Hematopoietic multipotent progenitor cell treated with erythropoietin and hydrocortisone succinate and interleukin-3 and kit ligand, for 17 days (in vitro differentiated cells): Measurements from ENCODE around the gene PSMD1.
"Not testable (repeated sequence)": the region's sequence is repeated elsewhere in the genome, so short reads cannot be mapped to it uniquely, and the experiment has no call there.

ENCODE experiments used
- DNase-seq: peaks from one replicate; pipeline ENCODE4 v3.0.0-alpha.2; 2015; ENCODE audit warnings: low spot score

PSMD1 gene

DNA sequence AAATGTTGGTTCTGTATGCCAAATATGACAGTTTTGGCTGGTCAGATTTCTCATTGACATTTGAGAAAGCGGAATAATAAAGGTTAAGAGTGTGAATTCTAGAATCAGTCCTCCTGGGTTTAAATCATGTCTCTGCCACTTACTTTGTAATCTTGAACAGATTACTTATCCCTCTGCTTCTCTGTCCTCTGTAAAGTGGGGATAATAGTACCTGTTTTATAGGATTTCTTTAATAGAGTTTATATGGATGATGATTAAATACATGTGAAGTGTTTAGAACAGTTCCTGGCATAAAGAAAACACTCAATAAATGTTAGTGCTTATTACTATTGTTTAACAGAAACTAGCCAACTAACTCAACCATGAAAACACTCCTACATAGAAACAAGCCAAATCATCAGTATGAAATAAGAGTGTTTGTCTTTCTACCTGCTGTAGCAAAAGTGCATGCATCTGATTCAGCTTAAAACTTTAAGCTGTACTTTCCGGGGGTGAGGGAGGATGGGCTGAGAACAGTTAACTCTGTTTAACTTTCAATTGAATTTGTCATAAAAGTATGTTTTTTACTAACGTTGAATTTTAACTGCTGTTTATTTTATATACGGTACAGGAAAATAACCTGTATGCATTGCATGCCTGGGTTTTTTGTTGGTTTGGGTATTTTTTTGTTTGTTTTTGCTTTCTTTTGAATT, 61.4 kb downstream of the PSMD1 start:
- no peak for DNase-seq

DNA sequence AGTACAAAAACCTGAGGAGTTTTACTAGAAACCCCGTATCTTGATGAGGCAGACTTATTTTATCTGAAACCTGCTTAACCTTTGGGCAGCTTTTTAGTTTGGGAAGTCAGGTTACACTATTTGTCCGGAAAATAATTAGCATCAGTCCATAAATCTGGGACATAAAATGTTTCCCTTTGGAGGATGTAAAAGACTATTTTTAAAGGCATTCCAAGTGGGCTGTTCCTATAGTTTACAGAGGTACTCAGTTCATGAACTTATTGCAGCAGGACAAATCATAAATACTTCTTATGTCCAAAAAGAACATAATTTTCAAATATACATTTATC, 61.9 kb downstream of the PSMD1 start:
- no peak for DNase-seq

DNA sequence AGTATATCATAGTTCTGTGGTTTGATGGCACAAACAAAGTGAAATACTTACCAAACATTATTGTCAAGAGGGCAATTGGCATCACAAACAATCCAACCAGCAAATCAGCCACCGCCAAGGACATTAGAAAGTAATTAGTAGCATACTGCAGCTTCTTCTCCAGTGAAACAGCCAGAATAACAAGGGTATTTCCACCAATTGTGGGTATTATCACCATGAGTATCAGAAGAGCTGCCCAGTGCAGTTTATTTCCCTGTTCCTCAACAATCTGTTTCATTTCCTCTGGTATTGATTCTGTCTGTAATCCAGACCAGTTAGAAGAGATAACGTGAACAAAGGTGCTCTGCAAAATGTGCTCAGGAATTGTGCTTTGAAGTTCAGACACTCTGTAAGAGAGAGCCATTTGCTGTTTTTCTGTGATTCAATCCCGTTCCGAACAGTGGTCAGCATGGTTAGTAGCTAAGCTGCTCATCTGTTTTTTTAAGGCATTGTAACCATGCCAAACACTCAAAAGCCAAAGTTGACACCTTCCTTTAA, 66.8 kb downstream of the PSMD1 start:
- DNase-seq, result no peak

GRCh38 chr2:231124838-231125568, 68.3 kb downstream of the PSMD1 start, which contains the start of gene HTR2B:
Gene HTR2B (minus strand): TSS chr2:231125042. CDS start chr2:231123764, 1,278 bp downstream.
- no peak for DNase-seq

GRCh38 chr2:231126123-231126522, 69.5 kb downstream of the PSMD1 start:
- no peak for DNase-seq

DNA sequence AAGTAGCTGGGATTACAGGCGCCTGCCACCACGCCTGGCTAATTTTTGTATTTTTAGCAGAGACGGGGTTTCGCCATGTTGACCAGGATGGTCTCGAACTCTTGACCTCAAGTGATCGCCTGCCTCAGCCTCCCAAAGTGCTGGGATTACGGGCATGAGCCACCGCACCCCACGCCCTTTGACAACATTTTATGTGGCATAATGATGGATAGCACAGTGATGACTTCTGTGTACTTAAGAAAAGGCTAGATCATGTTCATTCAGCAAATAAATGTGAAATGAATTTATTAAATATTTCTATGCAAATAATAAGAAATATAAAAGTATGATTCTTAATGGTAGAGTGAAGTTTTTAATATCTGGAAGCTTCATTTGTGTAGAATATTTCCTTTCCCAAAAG, 70.8 kb downstream of the PSMD1 start:
- DNase-seq, result no peak

DNA sequence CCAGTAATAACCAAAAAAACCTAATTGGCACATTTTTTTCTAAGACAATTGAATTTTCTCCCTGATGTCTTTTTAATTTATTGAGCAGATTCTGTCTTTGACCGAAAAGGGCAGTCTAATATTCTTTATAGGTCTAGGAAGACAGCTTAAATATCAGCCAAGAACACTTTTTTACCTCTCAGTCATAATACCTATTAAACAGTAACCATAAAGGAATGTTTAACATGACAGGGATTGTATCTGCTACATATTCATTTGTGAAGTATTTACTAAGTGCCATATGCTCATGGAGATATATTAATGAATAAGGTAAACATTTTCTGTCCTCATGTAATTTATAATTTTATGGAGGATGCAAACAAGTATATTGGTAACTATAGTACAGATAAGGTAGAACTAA, 71.3 kb downstream of the PSMD1 start:
- DNase-seq, result no peak

DNA sequence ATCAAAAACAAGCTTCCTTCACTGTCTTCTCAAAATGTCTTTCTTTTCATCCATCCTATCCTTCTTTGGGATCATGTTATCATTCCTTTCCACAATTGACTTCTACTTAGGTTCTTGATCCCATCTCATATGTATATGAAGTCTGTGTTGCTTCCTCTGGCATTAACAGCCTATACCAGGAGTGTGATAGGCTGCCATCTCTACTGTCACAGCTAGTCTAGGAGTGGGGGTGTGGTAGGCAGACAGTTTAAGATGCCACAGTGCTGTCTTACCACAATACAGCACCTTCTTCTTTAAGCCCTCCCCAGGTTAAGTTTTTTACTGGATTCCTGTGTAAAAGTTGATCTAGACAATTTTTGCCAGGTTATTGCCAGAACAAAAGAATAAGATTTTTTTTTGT, 71.9 kb downstream of the PSMD1 start:
- DNase-seq, result no peak

- no peak for DNase-seq
Observed at GRCh38 chr2:231129216-231129615, 72.5 kb downstream of the PSMD1 start.

GRCh38 chr2:231130336-231131056, 73.8 kb downstream of the PSMD1 start:
- DNase-seq, result no peak

- DNase-seq, result no peak
Observed at GRCh38 chr2:231132129-231132528, 75.5 kb downstream of the PSMD1 start.

DNA sequence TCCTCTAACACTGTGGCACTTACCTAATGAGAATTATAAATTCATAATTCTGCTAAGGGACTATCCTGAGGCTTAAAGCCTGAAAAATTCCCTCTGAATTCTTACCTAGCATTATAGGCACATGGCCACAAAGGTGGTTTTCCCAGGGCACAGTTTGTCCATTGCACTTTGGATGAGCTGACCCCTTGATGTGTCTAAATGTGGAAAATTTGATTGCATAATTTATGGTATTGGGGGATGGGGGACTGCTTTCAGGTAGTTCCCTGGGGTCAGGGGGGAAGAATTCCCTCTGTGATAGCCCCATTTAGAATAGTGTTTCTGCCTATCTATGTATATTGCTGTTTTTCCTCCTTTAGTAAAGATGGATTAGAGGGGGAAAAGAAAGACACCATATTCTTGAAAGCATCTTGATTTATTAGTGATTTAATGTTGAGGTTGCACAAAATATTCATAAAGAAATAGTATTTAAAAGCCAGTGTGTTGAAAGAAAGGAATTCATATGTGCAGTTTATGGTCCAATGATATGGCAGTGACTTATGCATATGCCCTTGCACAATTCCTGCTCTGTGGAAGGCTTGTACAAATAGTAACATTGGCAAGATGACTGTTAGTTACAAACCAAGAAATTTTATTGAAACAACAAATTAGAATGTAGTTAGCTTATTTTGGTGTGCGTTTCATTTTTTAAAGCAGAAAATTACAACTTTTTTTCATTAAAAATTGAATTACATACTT, 76.9 kb downstream of the PSMD1 start:
- no peak for DNase-seq

DNA sequence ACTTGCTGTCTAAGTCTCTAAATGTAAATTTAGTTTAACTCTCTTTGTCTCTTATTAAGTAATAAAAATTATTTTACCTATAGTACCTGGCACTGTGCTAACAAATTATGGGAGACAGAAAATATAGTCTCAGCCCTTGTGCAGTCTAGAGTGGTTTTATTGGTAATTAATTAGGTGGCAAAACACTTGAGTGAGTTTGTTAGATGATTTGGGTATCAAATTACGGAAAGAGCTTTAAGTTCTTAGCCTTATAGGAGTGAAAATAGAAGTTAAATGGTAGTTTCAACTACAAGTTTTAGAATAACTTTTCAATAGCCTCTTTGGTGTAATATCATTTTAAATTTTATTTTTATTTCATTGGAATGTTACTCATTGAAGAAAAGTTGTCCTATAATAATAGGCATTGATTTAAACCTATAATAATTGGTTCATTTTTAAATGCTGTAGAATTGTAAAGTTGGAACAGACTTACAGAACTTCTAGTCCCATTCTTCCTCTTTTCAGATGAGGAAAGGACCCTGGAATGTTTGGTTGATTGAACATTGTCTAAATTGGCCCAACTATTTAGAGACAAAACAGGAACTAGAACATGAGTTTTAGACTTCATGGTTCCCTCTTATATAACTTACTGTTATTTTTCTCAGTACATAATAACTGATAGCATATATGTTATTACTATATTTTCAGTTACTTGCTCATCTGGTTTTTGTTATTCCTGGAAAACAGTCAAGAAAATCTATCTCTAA, 78.4 kb downstream of the PSMD1 start:
- no peak for DNase-seq

DNA sequence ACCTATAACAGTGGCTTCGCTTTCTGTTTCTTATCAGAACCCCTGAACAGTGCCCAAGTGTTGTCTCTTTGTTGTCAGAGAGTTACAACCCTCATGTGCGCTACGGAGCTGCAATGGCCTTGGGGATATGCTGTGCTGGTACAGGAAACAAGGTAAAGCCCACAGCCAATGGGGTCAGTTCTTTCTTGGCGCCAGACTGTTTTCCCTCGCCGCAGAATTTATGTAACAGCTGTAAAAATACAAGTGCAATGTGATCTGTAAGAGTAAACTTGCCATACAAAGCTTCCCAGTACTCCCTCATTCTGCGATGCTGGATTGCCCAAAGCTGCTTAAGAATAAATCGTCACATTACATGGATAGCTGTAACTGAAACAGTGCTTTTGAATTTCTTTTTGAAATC, 82.0 kb downstream of the PSMD1 start:
- DNase-seq, result no peak

- DNase-seq, result no peak
Observed at GRCh38 chr2:231139796-231140195, 83.1 kb downstream of the PSMD1 start.

GRCh38 chr2:231140808-231141207, 84.1 kb downstream of the PSMD1 start:
- not testable (repeated sequence) for DNase-seq

DNA sequence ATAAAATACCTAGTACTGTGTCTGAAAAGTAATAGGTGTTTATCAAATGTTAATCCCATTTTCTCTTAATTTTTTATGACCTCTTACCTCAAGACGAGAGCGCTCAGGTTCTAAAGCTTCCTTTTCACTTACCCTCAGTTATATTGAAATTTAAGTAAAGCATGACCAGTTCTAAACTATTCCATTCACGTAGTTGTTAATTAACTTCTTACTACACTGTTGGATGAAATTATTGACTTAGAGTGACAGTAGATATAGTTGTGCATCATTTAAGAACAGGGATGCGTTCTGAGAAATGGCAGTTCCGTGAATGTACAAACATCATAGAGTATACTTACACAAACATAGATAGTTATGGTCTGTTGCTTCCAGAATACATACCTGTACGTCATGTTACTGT, 88.2 kb downstream of the PSMD1 start:
- DNase-seq, result no peak

DNA sequence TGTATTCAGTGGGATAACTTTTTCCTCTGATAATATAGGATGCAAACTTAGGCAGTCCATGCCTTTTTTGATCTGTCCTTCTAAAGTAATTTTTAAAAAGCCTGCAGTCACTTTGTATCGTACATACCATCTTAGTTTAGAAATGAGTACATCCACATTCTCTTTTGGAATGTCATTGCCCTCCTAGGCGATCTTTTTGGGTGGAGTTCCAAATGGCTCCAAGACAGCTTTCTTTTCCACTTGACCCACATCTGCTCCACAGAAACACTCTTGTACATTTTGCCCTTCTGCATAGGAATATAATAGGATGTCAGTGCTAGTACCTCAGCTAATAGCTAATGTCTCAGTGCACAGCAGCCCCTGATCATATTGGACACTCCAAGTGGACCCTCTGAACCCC, 90.0 kb downstream of the PSMD1 start:
- no peak for DNase-seq

DNA sequence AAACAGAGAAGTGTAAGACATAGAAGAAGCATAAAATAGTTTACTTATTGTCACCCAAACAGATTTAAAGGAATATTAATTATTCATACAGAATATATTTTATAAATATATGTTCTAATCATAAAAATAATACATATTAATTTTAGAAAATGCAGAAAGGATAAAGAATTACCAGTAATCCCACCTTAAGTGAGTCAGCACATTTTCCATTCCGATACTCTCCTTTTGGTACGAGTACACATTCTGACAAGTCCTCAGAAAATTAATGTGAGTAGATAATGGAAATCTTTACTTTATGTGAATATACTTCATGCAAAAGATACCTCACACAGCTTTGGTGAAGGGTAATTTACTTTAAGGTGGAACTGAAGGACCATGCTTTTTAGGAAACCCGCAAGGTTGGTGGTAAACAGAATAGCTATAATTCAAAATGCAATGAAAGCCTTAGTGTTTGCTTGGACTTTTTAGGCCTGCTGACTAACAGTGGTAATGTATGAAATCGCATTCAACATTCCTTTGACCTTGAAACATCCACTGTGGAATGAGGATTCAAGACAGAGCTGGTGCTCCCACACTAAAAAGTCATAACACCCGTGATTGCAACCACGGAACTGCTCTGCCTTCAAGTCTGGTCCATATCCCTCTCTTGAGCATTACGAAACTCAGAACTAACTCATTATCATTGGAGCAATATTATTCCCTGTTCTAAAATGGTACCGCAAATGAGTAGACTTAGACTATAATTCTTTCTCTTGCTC, 96.3 kb downstream of the PSMD1 start:
- no peak for DNase-seq

DNA sequence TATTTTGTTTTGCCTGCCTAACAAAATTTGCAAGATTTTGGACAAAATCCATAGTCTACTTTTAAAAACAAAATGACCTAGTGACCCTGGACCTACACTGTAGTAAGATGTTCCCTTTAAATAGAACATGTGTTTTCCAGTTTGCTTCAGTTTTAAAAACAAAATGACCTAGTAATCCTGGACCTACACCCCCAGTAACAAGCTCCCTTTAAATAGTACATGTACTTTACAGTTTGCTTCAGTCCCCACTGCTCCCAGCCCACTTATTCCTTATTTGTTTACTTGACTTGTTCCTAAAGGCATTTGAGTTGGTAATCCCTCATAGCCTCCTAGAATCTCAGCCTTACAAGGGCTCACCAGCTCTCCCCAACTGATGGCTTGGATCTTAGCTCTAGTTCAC, 102.6 kb downstream of the PSMD1 start:
- DNase-seq, result no peak

DNA sequence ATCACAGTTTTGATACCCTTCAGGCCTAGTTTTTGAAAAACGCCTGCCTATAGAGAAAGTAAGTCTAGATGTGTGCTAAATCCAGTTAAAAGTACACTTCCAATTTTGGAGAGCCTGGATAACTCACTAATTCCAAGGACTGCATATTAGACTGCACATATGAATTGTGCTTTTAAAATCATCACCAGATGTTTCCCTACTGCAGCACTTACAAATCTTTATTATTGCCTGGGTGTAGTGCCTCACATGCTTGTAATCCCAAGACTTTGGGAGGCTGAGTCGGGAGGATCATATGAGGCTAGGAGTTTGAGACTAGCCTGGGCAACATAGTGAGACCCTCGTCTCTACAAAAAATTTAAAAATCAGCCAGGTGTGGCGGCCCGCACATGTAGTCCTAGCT, 104.0 kb downstream of the PSMD1 start:
- DNase-seq, result no peak
